ENCODE data around the gene HTT.
"Not testable (repeated sequence)": the region's sequence is repeated elsewhere in the genome, so short reads cannot be mapped to it uniquely, and the experiment has no call there.

Gene HTT

DNA sequence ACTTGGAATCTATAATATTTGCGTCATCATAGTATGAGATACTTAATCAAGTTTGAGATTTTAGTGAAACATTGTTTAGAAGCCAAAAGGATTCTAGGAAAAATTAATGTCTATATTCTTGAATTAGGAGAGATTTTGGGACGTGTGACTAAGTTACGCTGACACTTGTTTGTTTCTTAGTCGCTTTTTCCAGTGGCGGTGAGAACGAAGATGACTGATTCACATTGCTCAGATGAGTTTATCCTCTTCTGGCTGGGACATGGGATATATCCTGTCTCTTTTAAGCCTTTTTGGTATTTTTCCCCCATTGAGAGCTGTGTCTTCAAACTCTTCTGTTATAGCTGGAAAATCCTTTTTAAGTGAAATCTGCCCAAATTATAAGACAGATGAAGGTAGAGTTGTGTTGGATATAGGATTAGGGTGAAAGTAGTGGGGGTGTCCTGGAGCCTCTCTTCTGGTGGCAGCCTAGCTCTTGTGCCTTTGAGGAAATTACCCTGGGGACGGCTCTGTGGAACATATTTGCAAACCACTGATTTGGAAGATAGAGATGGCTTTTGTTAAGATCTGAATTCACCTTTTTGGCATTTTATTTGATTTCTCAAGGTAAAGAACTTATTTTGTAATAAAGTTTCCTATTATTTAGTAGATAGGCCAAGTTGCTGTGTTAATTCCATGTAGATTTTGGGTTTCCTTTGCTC is 49.7 kb downstream of the HTT start:
- no peak for DNase-seq

DNA sequence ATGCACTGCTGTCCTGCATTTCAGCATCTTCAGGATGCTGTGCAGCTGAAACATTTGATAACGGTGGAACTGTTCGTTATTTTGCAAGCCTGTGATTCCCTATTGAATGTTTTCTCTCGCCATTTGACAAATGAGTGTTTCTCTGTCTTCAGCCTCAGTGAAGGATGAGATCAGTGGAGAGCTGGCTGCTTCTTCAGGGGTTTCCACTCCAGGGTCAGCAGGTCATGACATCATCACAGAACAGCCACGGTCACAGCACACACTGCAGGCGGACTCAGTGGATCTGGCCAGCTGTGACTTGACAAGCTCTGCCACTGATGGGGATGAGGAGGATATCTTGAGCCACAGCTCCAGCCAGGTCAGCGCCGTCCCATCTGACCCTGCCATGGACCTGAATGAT is 52.6 kb downstream of the HTT start:
- DNase-seq, result no peak

DNA sequence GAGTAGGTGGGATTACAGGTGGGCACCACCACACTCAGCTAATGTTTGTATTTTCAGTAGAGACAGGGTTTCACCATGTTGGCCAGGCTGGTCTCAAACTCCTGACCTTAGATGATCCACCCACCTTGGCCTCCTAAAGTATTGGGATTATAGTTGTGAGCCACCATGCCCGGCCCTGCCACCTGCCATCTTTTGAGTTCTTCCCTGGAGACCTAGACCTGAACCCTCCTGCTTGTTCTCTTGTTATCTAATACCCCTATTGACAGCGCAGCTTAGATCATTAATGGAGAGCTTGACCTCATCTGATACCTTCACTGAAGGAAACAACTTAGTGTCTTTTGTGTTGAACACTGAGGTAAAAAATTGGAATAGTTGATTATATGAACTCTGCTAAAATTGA is 53.6 kb downstream of the HTT start:
- no peak for DNase-seq

DNA sequence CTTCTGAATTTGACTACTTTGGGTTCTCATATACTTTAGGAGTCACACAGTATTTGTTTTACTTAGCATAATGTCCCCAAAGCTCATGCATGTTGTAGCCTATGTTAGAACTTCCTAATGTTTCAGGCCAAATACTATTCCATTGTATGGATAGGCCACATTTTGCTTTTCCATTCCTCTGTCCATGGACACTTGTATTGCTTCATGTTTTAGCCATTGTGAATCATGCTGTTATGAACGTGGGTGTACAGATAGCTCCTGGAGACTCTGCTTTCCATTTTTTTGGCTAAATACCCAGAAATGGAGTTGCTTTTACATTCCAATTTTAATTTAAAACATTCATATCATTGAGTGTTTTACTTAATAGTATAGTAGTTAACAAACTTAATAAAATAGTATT is 54.5 kb downstream of the HTT start:
- no peak for DNase-seq

DNA sequence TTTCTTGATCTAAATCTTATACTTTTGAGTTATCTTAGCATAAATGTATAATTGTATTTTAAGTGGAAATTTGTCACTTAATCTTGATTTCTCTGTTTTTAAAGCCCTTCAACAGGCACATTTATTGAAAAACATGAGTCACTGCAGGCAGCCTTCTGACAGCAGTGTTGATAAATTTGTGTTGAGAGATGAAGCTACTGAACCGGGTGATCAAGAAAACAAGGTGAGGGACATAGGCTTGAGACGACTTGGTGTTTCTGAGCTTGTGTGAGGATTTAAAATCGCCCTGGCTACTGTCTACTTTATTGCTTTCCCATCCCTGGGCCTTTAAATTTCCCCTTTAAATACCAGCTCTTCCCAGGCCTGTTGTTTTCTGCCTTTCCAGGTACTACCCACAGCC is 55.7 kb downstream of the HTT start:
- no peak for DNase-seq

DNA sequence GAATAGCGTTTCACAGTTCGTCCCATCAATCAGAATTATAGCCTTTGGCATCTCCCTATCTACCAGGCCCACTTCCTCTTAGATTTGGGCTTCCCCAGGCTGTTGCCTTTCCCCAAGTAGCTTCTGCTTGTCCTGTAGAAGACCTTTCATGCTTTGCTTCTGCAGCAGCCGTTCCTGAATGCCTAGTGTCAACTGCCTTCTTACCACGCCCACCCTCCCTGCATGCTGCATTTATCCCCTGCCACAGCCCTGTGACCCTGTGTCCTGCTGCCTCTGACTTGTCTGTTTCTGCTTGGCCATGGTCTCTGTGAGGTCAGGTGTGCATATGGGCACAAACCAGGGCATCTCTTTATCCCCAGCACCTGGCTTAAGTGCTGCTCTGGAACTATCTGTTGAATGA is 56.3 kb downstream of the HTT start:
- no peak for DNase-seq

DNA sequence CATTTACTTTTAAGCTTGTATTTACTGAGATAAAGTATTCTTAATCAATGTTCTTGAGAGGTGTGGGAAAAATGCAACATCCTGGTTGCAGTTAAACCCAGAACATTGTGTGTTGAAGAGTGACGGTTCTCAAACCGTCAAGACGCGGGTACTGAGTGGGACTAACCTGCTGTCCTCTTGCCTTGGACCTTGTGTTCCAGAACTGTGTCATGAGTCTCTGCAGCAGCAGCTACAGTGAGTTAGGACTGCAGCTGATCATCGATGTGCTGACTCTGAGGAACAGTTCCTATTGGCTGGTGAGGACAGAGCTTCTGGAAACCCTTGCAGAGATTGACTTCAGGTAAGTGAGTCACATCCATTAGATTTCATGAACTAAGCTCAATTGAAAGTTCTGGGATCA is 59.7 kb downstream of the HTT start:
- DNase-seq, result no peak

DNA sequence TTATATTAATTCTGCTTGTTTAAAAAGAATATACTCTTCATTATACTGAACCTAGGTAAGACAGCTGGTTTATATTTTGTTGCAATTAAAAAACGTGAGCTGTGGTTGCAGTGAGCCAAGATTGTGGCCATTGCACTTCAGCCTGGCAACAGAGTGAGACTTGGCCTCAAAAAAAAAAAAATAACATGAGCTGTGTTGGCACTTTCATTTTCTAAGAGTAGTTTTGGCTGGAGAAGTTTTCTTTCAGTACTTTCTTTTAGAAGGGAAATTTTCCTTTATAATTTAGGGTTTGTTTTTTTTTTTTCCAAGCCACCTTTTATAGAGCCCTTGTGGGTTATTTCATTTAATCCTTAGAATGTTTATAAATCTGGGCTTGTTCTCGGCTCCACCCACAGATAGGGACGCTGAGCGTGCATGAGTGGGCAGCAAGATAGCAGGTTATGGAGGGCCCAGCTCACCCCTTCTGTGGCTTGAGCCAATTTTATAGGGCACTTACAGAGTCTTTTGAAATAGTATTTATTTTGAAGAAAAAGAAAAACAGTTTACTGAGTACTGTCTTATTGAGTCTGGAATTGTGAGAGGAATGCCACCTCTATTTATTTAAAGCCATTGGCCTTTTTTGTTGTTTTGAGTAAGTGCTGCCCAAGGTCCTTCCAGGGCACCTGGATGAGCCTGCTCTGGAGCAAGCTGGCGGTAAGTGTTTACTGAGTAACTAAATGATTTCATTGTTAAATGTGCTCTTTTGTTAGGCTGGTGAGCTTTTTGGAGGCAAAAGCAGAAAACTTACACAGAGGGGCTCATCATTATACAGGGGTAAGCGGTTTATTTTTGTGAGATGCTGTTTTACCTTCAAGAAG is 60.9 kb downstream of the HTT start:
- DNase-seq, result no peak

DNA sequence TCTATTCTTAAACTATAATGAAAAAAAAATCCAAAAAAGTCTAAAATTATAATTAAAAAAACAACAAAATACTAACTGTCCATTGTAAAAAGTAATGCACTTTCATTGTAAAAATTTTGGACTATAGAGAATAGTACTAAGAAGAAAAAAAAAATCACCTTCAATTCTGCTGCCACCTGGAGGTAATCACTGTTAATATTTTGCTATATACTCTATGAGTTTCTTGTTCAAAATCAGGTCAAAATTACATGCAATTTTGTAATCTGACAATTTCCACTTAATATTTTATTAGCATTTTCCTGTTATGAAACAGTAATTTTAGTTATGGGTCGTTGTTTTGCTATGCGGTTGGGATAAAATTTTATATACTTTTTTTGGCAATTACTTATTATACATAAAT is 62.0 kb downstream of the HTT start:
- no peak for DNase-seq

DNA sequence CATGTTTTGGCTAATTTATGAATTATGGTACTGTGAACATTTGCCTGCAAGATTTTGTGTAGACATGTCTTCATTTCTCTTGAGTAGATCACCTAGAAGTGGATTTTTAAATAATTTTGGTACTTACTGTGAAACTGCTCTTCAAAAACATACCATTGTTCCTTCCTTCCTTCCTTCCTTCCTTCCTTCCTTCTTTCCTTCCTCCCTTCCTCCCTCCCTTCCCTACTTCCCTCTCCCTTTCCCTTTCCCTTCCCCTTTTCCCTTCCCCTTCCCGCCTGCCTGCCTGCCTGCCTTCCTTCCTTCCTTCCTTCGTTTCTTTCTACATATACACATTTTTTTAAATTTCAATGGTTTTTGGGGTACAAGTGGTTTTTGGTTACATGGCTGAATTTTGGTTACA is 63.4 kb downstream of the HTT start:
- DNase-seq, result no peak

DNA sequence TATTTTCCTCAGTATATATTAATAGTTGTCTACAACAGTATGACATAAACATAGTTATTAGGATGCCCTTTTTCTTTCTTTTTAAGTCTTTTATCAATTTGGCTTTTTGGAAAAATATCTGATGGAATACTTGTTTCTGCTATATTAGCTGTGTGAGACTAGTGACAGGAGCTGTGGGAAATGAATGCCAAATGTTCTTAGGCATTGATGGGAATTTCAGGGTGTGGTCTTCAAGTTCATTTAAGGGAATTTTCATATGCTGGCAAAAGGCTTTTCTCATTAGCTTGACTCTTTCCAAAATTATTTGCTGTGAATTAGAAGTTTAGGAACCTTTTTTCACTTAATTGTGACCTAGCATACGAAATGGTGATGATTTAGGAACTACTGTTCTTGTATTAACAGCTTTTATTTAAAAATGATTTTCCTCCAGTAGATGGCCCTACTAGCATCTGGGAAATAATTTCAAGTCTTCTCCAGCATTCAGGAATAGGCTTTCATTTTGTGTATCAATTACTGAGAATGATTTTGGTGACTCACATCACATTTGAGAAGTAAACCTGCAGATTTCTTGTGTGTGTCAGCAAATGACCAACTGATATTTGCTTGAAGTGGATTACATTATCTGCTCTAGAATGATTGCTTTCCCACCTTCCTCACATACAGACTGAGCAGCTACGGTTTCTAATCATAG is 70.9 kb downstream of the HTT start:
- no peak for DNase-seq

DNA sequence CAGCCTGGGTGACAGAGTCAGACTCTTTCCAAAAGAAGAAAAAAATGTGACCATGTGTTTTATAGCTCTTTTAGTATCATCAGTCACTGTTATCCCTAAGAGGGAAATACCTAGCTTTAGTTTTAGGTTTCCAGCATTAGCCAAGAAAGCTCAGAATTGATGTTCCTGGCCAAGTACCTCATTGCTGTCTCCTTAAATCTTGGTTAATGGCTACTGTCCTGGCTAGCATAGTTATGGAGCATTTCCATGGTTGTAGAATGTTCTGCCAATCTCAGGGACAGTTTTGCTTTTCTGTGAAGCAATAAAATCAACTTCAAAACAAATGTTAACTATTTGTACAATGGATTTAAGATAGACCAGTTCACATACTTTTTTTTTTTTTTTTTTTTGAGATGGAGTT is 74.4 kb downstream of the HTT start:
- DNase-seq, result no peak

DNA sequence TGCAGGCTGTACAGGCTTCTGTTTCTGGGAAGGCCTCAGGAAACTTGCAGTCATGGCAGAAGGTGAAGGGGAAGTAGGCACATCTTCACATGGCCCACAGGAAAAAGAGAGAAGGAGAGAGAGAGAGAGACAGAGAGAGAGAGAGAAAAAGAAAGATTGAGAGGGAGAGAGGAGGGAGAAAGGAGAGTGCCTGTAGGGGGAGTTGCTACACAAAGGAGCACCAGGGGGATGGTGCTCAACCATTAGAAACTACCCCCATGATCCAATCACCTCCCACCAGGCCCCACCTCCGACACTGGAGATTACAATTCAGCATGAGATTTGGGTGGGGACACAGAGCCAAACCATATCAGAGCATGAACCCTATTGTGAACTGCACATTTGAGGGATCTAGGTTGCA is 76.8 kb downstream of the HTT start:
- not testable (repeated sequence) for DNase-seq

DNA sequence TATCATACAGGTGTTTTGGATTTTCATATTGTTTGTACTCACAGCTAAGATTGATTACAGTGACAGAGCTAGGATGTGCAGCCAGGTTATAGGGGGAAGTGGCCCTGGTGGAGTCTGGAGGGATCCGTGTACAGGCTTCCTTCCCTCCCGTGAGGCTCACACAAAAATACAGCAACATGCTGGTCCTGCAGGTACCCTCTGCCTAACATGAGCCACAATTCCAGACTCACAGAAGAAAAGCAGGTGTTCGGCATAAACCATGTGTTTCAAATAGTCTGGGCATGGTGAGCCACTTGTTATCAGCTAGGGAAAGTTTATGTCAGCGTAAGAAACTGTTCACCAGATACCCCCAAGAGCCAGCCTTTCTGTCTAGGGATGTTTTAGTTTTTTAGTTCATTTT is 82.9 kb downstream of the HTT start:
- DNase-seq, result no peak

DNA sequence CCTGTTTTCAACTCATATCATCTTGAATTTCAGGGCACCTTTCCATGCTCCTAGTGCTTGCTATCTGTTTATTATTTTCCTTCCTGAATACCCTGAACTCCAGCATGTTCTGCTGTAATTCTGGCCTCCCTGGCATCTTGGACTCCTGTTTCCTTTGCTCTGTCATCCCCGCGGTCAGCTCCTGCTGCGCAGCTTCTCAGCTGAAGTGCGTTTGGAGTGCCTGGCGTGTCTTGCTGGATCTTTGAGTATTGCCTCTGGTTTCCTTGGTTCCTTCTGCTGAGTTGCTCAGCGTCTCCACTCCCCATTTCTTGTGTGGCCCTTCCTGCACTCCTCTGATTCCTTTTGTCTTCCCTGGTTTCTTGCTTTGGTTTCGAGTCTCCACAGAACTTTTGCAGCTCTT is 84.4 kb downstream of the HTT start:
- DNase-seq, result no peak

DNA sequence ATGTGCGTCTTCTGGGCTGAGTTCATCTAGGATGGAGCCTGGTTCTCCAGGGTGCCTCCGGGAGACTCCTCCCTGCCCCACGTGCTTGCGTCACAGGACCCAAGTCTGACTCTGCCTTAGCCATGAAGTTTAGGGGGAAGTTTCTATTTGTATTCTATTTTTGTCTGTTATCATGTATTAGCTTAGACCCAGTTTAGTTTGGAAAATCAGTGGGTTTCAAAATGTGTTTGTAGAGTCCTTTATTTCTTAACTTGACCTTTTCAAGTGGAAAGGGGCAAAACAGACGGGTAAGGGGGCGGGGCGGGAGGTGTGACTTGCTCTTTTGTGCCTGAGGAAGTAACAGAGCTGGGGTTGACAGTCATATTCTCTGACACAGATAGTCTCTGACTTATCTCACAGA is 86.0 kb downstream of the HTT start:
- no peak for DNase-seq

DNA sequence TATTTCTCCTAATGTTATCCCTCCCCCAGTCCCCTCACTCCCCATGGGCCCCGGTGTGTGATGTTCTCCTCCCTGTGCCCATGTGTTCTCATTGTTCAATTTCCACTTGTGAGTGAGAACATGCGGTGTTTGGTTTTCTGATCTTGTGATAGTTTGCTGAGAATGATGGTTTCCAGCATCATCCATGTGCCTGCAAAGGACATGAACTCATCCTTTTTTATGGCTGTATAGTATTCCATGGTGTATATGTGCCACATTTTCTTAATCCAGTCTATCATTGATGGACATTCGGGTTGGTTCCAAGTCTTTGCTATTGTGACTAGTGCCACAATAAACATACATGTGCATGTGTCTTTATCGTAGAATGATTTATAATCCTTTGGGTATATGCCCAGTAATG is 86.6 kb downstream of the HTT start:
- not testable (repeated sequence) for DNase-seq

DNA sequence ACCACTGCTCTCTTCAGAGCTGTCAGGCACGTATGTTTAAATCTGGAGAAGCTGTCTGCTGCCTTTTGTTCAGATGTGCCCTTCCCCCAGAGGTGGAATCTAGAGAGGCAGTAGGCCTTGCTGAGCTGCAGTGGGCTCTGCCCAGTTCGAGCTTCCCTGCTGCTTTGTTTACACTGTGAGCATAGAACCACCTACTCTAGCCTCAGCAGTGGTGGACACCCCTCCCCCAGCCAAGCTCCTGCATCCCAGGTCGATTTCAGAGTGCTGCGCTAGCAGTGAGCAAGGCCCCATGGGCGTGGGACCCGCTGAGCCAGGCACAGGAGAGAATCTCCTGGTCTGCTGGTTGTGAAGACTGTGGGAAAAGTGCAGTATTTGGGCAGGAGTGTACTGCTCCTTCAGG is 92.0 kb downstream of the HTT start:
- DNase-seq, result not testable (repeated sequence)

DNA sequence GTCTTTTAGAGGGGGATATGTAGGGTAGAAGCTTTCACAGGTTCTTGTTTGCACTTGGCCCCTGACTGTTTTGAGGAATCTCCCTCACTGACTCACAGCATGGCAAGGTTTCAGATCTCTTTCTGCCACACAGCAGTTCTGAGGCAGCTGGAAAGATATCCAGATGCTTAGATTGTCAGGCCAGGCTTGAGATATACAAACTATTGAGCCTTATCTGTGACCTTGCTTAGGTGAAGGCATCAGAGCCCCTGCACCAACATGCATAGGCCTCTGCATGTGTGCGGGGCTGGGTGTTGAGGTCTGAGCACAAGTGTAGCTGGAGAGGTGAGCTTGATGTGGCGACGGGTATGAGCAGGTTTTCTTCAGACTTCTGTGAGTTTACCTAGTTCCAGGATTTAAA is 93.5 kb downstream of the HTT start:
- no peak for DNase-seq

DNA sequence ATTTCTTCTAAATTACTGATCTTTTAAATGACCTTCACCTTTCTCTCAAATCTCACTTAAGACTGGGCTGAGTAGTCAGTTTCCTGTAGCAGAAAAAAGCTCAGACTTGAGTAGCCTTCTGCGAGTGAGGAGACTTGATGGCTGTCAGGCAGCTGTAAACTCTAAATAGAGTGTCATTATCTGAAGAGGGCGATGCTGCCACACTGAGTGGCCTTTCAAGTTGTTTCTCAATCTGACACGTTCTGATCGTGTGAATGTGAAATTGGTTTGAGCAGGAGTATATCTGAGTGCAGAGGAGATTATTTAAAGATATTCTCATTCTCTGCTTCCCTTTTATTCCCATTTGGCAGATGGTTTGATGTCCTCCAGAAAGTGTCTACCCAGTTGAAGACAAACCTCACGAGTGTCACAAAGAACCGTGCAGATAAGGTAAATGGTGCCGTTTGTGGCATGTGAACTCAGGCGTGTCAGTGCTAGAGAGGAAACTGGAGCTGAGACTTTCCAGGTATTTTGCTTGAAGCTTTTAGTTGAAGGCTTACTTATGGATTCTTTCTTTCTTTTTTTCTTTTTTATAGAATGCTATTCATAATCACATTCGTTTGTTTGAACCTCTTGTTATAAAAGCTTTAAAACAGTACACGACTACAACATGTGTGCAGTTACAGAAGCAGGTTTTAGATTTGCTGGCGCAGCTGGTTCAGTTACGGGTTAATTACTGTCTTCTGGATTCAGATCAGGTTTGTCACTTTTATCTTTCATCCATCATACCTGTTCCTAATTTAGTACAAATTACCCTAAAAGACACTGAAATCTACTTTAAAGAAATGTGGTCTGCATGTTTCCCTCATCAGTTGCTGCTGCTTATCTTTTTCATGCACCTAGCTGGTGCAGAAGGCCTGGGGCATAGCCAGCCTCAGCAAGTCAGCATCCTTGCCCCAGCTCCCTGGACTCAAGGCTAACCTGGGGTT is 100.2 kb downstream of the HTT start:
- no peak for DNase-seq

DNA sequence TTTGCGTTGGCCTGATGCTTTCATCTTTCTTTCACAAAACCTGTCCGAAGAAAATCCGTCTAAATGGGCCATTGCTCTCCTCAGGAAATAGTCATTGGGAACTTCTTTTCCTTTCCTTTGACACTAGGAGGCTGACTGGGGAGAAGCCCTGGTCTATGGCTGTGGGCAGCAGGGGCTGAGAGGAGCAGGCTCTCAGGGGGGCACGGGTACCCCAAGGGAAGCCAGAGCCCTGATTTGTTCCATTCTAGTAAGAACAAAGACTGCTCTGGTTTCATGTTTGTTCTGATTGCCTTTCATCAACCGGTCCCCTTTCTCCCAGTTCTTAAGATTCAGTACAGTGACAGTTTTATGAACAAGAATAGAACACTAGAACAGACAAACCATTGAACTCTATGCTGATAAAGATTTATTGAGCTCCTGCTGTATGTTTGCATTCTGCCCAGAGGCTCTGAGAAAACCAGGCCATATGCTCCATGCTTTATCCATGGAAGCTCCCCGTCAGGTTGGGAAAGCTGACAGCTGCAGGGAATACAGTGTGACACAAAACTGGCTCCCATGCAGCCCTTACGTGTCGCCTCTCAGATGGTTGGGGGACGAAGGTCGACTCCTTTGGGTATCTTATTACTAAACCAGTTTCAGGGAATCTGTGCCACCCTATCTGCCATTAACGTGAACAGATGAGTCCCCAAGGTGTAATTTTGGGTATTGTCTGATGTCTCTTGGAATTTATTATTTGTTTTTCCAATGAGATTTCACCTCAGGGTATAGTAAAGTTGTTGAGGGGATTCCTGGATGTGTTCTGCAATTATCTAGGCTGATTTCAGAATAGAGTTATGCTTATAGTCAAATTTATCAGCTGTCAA is 102.1 kb downstream of the HTT start:
- DNase-seq, result peak in 1 of 2 experiments; percentile 40

DNA sequence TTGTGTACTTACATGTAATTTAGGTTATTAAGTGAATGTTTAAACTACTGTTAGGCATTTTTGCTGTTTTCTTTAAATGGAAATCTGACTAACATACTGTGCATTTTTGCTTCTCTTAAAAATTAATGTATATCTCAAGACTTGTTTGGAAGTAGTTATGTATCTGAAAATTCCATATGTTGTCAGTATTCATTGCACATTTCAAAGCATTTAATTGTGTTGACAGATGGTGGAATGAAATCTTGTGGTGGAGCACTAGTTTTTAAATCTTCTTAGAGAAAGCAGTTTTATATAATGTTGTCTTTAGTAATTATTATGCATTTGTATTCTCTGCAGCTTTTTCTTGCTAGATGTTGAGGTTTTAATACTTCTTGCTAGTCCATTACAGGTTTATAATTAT is 102.9 kb downstream of the HTT start:
- no peak for DNase-seq

Measured in NCI-H446 (cell line).